Activated T-cell treated with anti-CD3 and anti-CD28 coated beads, Interleukin-2, amount 50 U/mL, for 1 hour (primary cell): Measurements from ENCODE around the gene CROCC2.

Source experiments
- DNase-seq: peaks from one replicate; pipeline ENCODE4 v3.0.0-alpha.2; 2020

CROCC2 gene

DNA sequence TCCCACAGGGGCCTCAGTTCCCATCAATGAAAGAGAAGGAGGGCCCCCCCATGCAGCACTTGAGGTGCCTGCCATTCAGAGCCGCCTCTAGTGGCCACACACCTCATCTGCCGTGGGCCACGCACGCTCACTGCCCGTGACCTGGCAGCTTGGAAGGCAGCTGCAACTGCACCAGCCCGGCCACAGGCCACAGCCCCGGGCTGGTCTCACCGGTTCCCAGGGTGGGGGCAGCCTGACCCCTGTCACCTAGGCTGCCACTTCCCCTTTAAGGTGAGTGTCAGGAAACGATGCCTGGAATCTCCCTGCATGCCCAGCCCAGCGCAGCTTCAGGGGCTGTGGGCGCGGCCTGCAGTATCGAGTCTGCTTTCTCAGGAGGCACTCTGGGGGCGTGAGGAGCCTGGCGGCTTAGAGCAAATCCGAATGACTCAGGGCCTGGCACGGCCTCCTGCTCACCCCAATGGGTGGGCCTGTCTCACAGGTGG, 12.7 kb upstream of the CROCC2 start:
- no peak for DNase-seq

DNA sequence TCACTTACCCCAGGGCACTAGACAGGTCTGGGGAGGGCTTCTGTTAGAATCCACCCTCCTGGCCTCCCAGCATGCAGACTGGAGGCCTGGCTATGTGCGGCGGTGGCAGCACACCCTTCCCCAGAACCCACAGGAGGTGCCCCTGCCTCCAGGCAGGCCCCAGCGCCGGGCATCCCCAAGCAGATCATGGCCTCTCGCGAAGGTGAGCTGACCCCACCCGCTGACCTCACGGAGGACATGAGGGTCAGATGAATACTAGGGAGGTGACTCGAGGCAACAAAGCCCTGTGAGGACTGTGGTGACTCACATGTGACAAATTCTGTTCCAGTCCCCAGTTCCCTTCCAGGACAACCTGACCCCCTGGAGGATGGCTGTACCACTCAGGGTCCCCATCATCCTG, 12.1 kb upstream of the CROCC2 start:
- no peak for DNase-seq

DNA sequence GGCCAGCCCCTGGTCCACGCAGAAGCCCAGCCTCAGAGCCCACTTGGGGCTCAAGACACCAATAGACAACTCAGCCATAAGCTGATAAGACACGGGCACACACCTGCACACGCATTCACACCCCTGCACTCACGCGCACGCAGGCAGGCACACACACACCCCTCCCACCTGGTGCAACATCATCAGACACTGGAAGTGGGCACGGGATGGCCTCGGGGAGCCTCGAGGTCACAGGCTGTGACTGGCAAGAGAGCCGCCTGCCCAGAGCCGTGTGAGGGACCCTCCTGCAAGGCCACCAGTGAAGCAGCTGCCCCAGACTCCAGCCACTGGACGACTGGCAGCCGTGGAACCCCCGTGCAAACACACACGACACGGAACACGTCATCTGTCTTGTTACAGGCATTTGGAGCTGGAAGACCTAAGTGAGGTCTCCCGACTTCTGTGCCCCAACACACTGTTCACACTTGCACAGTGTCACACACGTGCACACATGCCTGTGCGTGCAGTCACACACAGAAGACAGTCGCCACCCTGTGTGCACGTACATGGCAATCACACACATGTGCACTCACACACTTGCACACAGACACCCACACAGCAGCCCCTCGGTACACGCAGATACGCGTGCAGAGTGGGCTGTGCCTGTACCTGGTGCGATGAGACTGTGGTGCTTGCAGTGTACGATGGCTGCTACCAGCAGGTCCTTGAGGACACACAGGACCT, 11.1 kb upstream of the CROCC2 start:
- no peak for DNase-seq

DNA sequence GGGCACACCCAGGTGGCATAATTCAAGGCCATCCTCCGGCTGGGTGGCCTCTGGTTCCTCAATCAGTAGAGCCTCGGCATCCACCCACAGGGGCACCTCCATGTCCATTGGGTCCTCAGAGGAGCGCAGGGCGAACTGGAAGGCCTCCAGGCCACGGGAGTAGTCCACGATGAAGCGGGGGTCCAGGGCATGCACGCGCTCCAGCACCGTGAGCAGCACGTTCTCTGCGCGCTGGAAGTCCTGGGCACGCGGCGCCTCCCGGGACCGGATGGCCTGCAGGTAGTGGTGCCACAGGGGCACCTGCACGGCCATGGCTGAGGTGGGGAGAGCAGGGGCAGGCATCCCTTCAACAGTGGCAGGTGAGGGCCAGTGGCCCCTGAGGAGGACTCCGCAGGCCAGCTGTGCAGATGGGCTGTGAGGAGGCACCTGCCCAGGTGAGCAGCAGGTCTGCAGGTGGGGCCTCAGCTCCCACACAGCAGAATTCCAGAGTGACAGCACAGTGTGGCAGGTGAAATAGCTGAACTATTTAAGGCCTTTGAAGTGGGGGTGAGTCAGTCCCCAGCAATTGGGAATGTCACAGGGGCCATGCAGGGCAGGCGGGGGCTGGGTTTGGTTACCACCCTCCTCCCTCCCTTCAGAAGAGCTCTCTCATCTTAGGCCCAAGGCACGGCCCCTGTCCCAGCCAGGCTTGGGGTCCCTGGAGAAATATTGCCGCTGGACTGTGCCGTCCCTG, 10.3 kb upstream of the CROCC2 start, which contains the start of gene MAB21L4:
MAB21L4 (minus strand) TSS at position 501 of the 733 bp plus-strand sequence; CDS start at position 342, 159 bp downstream.
- no peak for DNase-seq

DNA sequence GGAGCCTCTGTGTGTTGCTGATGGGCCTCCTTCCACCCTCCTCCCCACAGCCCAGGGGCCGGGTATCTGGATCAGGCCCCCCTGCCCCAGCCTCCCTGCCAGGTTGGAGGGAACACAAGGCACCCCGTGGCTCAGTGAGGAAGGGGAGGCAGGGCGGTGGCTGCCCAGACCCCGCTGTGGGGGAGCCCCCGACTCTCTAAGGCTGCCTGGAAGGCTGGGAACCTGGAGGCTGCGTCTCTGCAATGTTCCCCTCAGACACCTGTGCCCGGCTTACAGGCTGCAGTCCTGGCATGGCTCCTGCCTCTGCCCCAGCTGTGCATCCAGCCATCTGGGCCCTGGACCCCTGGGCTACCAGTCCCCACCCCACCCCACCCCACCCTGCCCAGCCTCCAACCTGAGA, 9.7 kb upstream of the CROCC2 start:
- DNase-seq, result no peak

DNA sequence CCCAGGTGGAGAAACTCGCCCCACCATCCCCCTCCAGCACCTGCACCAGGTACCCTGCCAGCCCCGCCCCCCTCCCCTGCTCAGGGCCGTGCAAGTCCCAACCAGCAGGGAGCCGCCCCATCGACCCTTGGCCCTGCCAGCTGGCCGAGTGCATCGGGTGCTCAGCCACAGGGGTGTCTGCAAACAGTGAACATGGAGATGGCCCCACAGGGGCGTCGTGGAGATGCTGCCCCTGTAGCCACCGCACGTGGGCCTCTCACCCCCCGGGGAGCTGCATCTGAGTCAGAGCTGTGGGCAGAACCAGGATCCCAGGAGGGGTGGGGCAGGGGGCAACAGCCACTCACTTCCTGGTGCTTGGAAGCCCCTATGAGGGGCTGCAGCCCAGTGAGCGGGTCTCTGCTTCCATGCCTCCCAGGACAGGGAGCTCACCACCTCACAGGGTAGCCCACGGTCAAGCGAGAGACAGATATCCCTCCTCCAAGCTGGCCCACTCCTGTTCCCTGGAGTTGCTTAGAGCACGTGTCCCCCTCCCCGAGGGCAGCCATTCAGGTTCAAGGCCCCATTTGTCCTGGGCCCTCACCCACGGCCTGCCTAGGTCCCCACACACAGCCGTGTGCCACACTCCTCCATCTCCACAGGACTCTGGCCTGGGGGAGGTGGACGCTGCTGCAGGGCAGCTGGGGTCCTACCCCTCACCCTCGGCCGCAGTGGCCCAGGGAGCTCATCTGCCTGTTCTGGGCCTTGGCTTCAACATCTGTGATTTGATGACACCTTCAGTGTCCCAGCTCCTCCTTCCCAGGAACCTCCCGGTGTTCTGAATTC, 9.1 kb upstream of the CROCC2 start:
- DNase-seq, result no peak

DNA sequence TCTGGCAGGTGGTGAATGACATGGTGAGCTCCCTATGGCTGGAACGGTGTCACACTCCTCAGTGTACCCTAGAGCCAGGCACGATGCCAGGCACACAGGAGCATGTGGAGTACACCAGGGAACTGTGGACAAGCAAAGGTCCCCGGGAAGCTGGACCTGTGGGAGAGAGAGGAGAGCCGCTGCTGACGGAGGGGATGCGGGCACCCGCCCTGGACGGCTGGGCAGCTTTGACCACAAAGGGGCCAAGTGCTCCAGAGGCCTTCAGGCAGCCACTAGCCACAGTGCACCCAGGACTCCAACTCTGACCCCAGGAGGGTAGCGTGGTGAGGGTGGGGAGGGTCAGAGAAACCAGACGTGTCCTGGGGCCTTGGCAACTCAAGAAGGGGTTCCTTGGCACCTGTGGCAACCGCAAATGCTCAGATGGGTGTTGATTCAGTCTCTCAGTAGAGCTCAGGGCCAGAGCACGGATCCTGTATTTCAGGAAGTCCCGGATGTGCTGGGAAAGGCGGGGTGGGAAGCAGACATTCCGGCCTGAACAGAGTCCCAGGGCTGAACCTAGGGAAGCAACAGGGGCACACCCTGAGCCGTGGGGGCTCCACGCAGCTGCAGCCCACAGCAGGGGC, 7.9 kb upstream of the CROCC2 start:
- no peak for DNase-seq

DNA sequence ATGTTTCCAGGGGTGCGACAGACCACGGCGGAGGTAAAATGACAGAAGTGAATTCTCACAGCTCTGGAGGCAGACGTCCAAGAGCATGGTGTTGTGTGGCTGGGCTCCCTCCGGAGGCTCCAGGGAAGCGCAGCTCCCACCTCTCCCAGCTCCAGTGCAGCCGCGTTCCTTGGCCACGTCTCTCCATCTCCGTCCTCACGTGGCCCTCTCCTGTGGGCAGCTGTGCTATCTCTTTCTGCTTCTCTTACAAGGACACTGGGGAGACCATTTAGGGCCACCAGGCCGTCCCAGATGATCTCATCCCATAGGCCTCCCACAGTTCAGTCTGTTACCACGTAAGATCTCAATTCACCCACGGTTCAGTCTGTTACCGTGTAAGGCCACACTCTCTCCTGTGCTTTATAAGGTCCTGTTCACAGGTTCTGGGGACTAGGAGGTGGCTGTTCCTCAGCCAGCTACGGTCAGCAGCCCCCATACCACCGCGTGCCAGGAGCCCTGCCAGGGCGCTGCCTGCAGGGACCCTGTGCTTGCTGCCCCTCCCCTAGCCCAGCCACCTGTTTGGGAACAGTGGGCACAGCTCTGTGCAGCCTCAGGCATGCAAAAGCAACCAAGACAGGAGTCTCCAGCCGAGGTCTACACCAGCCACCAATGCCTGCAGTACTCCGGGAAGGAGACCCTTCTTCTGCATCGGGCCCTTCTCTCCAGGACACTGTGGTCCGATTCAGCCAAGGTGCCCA, 7.2 kb upstream of the CROCC2 start:
- no peak for DNase-seq

DNA sequence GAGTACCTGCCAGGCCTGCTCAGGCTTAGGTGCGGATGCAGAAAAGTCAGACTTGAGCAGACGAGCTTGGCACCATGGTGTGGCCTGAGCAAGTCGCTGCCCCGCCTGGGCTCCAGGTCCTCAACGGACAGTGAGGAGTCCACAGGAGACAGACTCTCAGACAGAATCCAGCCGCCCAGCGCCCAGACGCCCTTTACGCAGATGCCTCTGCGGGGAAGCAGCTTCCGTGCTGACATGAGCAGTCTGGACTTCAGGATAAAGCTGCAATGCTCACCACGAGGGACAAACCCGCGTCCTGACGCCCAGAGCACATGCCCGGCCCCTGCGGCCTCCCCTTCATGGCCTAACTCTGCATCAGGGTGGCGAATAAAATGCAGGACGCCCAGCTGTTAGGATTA, 6.7 kb upstream of the CROCC2 start:
- DNase-seq, result no peak

DNA sequence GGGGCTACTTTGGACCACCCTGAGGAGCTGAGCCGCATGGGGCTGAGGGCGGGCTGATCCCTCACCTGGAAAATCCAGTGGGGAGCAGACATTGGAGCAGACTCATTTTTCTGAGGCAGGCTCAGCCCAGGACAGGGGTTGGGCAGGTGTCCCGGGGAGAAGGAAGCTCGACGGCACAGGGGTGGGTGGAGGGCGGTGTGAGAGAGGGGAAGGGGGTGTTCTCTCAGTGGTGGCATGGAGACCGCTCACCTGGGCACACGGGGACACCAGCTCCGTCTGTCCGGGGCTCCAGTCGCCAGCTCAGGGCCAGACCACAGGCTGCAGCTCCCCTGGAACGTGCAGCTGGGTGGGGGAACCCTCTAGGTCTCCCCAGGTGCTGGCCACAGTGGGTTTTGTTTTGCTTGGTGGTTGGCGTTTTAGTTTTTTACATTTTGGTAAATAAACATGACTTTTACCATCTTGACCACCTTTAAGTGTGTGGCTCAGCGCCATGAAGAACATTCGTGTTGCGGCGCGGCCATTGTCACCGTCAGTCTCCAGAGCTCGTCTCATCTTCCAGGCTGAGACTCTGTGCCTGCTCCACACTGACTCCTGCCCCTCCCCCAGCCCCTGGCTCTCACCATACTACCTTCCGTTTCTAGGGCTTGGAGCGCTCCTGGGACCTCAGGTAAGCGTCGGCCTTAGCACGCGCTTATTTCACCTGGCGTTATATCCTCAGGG, 5.8 kb upstream of the CROCC2 start:
- no peak for DNase-seq

DNA sequence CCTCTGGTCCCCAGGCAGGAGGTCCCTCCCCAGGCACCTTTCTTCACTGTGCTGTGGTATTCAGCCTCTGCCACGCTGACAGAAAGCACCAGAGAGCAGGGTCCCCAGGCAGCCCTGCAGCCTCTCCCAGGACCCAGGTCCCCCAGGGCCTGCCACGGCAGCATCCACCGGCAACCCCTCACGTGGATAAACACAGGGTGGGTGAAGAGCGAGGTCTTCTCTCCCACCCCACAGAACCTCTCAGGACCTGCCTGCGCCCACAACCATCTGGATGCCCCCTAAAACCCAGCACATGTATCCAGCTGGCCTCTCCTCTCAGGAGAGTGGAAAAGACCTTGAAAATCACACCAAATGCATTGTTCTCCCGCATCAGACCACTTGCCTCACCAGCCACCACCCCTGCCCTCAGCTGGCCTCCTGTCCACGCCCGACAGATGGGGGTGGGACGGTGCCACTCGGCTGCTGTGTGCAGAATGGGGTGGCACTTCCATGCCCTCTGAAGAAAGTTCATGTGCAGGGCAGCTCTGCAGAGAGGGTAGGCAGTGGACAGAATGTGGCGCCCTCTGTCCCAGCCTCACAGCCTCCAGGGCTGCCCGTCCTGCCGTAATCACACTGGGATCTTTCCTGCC, 4.0 kb upstream of the CROCC2 start:
- no peak for DNase-seq

DNA sequence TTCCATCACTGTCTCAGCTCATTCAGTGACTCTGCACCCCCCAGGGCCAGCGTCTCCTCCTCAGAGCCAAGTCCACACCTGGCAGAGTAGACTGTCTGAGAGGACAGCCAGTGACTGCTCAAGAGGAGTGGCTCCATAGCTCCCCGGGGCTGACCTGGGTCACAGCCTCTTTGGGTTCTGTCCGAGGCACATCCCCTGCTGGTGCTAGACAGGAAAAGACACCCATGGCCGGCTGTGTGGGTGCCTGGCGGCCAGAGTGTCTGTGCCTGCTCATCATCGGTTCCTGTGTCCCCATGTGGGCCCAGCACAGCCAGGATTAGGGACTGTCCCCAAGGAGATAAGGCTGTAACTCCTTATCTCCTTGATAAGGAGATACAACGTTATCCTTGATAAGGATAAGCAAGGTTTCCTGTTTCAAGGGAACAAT, 3.5 kb upstream of the CROCC2 start:
- DNase-seq, result no peak

DNA sequence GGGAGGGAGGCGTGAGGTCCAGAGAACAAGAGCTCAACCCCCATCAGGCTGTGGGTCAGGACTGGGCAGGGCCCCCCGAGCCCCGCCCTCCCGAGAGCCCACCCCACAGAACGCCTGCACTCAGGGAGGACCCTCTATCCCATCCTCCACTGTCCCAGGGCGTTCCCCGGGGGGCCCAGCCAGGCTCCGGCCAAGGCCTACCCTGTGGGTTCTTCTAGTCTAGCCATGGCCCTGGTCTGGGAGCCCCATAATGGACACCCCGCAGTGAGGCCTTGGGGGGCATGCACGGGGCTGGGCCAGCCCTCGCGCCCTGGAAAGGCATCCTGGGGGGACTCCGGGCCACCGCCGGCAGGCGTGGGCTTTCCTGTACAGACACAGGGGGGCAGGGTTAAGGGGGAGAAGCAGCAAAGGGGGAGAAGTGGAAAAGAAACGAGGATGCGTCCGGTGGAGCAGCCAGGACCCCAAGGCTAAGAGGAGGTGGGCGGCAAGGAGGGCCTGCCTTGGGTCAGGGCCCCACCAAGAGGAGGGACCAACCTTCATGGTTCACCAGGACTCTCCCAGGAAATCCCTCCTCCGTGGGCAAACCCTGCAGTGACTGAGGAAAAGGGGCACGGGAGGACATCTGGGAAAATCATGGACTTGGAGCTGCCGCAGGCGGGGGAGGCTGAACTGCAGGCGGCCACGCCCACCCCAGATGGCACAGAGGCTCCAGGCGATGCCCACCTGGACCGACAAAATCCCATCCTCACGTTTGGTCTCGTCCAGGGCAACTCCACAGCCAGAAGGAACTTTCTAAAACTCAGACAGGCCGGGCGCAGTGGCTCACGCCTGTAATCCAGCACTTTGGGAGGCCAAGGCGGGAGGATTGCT, 2.7 kb upstream of the CROCC2 start:
- no peak for DNase-seq

DNA sequence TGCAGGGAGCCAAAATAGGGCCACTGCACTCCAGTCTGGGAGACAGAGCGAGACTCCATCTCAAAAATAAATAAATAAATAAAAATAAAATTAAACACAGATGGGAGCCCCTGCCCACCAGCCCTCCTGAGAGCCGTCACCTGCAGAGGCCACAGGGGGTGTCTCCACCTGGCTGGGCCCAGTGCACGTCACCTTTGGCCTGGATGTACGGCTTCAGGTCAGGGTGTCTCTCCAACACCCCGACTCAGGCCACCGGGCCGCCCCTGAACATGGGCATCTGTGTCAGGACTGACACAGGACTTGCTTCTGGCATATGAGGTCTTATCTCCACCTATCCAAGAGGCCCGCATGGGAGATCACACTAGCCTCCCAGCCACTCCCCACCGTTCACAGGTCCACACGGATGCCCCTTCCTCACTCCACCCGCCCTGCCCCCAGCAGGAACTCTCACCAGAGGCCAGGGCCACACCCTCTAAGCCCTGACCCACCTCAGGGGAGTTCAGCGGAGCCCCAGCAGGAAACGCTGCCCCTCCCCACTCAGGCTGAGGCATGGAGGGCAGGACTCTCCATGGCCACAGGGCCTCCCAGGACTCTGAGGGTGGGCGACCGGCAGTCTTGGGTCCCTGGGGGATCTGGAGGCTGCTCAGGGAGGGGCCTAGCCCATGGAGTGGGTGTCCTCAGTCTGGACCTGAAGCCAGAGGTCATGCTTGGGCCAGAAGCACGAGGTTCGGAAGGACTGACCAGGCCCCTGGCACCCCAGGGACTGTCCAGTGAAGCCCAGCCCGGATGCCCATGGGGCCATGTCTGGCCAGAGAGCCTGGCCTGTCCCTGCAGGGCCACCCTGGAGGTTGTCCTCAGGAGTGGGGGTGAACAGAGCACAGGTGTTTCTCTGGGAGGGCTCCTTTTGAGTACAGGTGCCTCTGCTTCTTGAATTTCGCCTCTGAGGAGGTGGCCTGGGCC, 1.6 kb upstream of the CROCC2 start:
- no peak for DNase-seq

DNA sequence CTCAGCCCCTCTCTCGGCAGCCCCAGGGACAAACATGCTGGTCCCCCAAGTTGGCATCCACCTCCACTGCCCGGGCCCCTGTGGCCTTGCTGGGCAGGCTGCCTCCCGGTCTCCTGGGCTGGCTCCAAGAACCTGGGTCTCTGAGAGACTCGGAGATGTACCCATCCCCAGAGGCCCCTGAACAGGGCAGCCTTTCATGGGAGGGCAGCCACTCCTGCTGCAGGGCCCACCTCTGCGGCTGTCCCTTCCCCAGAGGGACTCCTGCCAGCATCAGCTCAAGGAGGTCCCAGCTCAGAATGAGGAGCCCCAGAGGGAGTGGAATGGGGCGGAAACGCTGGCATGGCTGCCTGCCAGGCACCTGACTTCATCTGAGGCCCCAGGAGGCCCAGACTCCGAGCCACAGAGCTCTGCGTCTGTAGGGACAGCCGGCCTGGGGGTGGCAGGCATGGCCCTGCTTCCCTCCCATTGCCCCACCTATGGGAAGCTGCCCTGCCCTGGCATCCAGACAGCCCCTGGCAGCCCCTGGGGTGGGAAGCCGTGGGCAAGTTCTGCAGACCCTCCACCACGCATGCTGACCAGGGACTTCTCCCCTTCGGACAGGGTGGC, 857 bp upstream of the CROCC2 start:
- DNase-seq, result no peak

DNA sequence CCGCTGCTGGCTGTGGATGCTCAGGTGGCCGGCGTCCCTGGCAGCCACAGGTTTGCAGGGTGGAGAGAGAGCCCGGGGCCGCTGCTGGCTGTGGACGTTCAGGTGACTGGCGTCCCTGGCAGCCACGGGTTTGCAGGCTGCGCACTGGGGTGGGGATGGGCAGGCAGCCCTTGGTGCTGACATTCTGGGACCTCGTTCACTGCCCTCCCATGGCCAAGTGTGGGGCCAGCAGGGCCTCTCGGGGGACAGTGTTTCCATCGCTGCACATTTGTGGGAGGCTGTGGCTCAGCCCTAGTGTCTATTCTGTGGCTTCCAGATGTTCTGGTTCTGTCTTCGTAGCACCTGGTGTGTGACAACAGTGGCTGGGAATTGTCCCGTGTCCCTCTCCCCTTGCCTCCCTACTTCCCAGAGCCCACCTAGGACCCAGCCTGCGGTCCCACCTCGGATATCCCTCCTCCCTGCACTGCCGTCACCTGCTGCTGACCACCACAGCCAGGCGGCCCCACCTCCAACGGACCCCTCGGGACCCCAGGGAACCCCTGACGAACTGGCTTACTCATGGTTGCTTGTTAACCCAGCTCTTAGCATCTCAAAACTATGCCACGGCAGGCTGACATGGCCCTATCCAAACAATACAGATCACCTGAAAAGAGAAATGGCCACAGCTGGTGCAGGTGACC, 915 bp downstream of the CROCC2 start:
- DNase-seq, result no peak

DNA sequence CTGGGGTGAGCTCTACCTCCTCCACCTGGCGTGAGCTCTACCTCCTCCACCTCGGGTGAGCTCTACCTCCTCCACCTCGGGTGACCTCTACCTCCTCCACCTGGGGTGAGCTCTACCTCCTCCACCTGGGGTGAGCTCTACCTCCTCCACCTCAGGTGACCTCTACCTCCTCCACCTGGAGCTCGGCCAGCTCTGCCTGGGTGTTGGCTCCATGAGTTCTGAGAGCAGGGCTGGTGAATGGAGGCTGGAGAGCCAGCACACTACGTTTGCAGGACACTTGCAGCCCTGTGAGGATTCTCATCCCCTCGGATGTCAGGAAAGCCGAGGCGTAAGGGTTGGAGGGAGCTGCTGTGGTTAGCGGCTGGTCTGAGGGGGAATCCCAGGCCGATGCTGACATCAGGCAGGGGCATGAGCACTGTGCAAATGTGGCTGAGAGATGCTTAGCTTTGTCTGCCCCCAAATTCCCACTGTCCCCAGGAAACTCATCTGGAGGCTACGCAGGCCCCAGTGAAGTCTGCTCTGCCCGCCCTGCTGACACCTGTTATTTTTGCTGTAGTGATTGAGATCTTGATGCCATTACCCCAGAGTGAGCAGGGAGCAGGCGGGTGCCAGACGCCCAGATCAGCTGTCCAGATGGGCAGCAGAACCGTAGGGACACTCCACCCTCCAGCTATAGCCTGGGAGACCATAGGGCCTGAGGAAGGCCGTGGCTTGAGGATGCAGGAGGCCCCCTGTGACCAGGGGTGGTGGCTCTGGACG, 3.3 kb downstream of the CROCC2 start:
- no peak for DNase-seq
